ENCODE data around the gene ZNF446. TPM values are rescaled to one million over a fixed set of nuclear protein-coding genes. Genes with fewer than 3 reads are reported as not detected.

ZNF446 gene
- total RNA-seq, 1 donor from 2014 or later: 19.4 TPM

- no peak for DNase-seq (ENCODE audit: low spot score)
Observed at GRCh38 chr19:58522709-58523108, 46.6 kb downstream of the ZNF446 start.

GRCh38 chr19:58529405-58529804 lies 53.3 kb downstream of the ZNF446 start:
- no peak for DNase-seq (ENCODE audit: low spot score)

Other genes starting within 250 kb of the ZNF446 start
- 30.4 TPM for gene ZNF544, start 247.4 kb upstream of the ZNF446 start, total RNA-seq
- 6.1 TPM for gene ZNF8, start 197.4 kb upstream of the ZNF446 start, total RNA-seq
- gene ERVK3-1, start 171.0 kb upstream of the ZNF446 start, total RNA-seq: 32.2 TPM
- 4.7 TPM for gene ZSCAN22, start 149.4 kb upstream of the ZNF446 start, total RNA-seq
- gene A1BG, start 122.9 kb upstream of the ZNF446 start, total RNA-seq: 8.1 TPM
- gene ZNF497, start 113.6 kb upstream of the ZNF446 start, total RNA-seq: 3.5 TPM
- gene ZNF837, start 95.3 kb upstream of the ZNF446 start, total RNA-seq: 2.9 TPM
- gene RPS5, start 89.1 kb upstream of the ZNF446 start, total RNA-seq: 614 TPM
- not detected for gene RNF225, start 80.7 kb upstream of the ZNF446 start, total RNA-seq
- 13.9 TPM for gene ZNF584, start 67.7 kb upstream of the ZNF446 start, total RNA-seq
- 12.1 TPM for gene ZNF132, start 36.2 kb upstream of the ZNF446 start, total RNA-seq
- 7.8 TPM for gene ZNF324B, start 24.7 kb upstream of the ZNF446 start, total RNA-seq
- 16.4 TPM for gene ZNF324, start 9.3 kb upstream of the ZNF446 start, total RNA-seq
- gene SLC27A5, start 35.6 kb downstream of the ZNF446 start, total RNA-seq: 7.9 TPM
- 22.8 TPM for gene ZBTB45, start 43.5 kb downstream of the ZNF446 start, total RNA-seq
- gene TRIM28, start 67.7 kb downstream of the ZNF446 start, total RNA-seq: 286 TPM
- gene CHMP2A, start 78.8 kb downstream of the ZNF446 start, total RNA-seq: 154 TPM
- gene UBE2M, start 82.3 kb downstream of the ZNF446 start, total RNA-seq: 64.0 TPM
- 67.6 TPM for gene MZF1, start 97.0 kb downstream of the ZNF446 start, total RNA-seq